GM19397 (cell line): Measurements from ENCODE around the gene SULF2.

ENCODE experiments used
- ATAC-seq: cut with Tn5 transposase; IDR thresholded peaks from one replicate; pipeline ENCODE4 v1.9.1; 2021; ENCODE audit warnings: mild to moderate bottlenecking, moderate library complexity; ENCODE audit not compliant: unreplicated experiment

SULF2 gene

GRCh38 chr20:47672886-47673670, 112.2 kb downstream of the SULF2 start:
- no peak for ATAC-seq

DNA sequence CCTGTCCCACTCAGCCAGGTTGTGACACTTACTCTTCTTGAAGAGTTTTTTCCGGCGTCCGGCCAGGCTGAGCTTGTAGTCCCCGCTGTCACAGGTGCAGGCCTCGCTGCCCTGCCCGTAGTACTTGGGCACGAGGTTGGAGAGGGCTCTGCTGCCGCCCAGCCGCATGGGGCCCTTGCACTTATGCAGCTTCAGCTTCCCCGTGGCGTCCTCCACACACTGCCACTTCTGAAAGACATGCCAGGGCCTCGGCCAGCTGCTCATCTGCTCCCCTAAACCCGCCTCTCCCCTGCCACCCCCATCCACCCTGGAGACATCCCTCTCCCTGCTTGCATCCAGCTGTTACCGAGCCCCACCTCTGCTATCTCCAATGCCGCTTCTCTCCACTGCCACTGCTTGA, 113.1 kb downstream of the SULF2 start:
- no peak for ATAC-seq

DNA sequence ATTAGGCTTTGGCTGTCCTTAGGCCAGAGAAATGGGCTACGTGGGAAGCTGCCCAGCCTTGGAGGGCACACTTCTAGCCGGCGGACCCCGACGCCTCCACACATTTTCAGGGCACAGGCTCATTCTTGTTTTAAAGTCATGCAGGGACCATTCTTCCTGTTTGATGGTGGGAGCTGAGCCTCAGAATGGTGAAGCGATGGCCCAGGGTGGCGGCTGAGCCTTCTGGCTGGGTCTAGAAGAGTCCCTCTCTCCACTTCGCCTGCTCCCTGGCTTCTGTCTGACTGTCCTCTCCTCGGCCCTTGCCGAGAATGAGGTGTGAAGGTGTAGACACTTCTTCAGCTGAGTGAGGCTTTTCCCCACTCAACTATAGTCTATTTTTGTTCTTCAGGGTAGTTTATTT, 114.4 kb downstream of the SULF2 start:
- ATAC-seq, result no peak

- ATAC-seq, result no peak
These were observed 115.1 kb downstream of the SULF2 start for GRCh38 chr20:47669927-47670890.

GRCh38 chr20:47669489-47669888, 115.8 kb downstream of the SULF2 start:
- ATAC-seq, result no peak

GRCh38 chr20:47669152-47669425, 116.2 kb downstream of the SULF2 start:
- no peak for ATAC-seq

DNA sequence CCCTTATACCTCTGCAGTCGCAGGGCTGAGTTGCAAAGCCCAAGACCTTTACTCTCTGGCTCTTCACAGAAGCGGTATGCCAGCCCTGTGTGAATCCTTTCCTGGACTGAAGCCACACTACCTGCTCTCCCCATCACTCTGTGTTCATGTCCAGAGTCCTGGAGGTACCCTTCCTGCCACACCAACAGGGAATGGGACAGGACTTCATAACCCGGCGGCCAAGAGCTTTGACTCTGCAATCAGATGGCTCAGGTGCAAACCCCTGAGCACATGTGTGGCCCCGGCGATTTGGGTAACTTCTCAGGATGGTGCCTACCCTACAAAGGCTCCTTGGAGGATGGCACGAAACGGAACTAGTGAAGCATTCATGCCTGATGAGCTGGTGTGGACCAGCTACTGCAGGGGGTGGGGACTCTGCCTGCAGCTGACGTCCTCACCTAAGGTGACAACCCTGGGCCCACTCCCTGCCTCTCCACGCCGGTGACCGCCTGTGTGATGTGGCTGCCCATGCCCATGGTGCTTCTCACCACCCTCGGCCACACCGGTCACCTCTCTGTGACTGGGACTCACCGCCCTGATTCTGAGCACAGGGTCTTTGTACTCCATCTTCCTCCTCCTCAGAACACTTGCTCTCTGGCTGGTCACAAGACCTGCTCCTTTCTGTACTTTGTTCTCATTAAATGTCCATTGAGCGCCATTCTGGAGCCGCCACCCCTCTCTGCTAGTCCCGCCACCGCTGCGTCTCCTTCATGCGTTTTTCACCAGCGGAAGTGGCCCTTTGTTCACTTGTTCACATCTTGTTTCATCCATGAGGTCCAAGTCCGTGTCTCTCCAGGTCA, 116.7 kb downstream of the SULF2 start:
- ATAC-seq, result no peak

GRCh38 chr20:47667531-47668312, 117.6 kb downstream of the SULF2 start:
- ATAC-seq, result no peak

DNA sequence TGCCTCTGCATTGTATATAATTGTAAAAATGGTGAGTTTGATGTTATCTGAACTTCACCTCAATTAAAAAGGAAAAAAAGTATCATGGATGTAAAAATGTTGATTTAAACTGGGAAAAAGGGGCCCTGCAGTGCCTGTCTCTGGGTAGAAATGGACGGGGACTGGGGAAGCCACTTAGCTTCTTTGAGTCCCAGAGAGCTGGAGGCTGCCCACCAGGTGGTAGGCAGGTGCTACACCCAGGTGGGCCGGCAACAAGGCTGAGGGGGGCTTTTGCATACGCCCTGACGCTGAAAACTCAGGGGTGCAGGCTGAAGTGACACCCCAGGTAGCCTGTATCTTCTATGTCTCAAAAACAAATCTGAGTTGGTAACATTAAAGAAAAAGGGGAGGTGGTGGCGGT, 118.2 kb downstream of the SULF2 start:
- no peak for ATAC-seq

GRCh38 chr20:47666304-47666703, 119.0 kb downstream of the SULF2 start:
- no peak for ATAC-seq

DNA sequence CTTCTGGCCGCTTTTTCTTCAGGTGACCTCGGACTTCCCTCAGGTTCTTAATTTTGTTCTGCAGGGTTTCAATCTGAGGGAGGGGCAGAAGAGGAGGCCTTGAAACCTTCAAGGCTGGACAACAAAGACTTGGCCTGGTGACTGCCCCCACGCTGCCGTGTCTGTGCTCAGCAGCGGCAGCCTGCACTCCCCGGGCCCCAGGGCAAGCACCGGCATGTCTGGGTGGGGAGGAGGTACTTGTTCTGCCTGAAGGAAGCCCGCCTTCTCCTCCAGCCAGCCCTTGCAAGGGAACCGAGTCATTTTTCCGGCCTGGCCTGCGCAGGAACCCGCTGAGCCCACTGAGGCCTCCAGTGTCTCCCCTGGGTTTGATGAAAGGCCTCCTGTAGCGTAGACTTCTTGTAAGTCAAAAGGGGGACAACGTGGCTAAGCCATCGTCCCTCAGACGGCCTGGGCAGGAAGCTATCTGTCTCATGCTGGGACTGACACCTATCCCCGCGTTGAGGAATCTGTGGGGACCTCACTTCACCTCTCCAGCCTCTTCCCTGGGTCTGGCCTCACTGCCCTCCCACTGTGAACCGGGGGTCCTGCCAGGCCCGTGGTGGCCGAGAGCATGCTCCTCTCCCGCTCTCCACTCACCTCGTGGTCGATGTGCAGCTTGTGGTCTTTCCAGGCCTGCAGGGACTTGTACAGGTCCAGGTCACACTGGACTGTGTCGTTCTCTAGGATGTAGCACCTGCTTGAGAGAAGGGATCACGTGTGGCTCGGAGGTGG, 119.9 kb downstream of the SULF2 start:
- no peak for ATAC-seq

DNA sequence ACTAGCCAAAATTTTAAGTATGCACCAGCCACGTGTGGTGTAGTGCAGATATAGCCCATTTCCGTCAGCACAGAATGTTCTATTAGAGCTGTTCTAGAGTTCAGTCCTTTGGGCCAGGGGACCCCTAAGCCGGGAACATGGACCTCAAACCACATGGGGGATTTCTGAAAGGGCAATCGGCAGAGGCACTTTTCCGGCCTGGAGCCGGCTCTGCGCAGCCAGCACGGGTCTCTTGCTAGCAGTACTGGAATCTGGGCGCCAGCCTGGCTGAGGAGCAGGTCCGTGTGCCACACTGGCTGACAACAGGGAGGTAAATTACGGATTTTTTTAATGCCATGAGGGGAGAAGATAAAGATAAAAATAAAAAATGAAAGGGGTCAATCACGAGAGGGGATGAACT, 120.5 kb downstream of the SULF2 start:
- no peak for ATAC-seq

GRCh38 chr20:47664068-47664437, 121.2 kb downstream of the SULF2 start:
- no peak for ATAC-seq

- no peak for ATAC-seq
These were observed 121.8 kb downstream of the SULF2 start for GRCh38 chr20:47663354-47664067.

DNA sequence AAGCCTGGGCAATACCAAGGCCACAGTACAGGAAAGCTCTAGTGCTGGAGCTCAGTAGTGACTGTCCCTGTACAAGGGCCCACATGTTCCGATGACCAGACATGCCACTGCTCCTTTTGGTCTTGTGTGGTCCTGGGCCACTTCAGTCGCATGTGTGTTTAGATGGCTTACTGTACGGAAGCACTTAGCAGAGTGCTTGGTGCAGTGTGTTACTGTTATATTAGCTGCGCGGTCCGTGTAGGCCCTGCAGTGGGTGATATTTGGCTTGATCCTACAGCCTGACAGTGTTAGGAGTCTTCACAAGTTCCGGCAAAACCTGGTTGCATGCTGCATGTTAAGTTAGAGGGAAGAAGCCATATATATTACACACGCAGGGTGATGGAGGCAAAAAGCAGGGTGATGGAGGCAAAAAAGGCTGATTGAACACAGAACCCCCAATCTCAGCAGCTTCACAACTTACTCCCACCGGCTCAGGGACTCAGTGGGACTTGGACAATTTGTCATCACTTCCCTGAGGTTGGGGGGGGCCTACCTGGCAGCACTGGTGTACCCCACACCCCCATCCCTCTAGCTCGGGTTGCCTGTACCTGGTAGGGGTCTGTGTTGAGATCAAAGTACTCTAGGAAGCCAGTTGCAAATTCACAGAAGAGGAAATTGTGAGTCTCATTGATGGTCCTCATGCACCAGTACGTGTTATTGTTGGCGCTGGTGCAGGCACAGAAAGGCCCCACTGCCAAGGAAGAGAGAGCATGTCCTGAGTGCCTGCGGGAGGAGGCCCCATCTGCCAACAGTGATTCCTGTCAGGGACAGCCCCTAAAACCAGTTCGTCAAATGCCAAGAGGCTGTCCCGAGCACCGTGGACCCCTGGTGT, 122.6 kb downstream of the SULF2 start:
- ATAC-seq, result no peak

GRCh38 chr20:47661714-47662113, 123.6 kb downstream of the SULF2 start:
- no peak for ATAC-seq

GRCh38 chr20:47660983-47661700, 124.1 kb downstream of the SULF2 start:
- ATAC-seq, result no peak

GRCh38 chr20:47660602-47660905, 124.7 kb downstream of the SULF2 start:
- no peak for ATAC-seq
